ENCODE results near the gene MAFG. TPM values are rescaled to one million over a fixed set of nuclear protein-coding genes. Genes with fewer than 3 reads are reported as not detected.

Gene MAFG
- total RNA-seq, 2 experiments from 2014 or later: 13.5 to 14.8 TPM

Other genes starting within 250 kb of the MAFG start
- gene ARL16, start 243.9 kb downstream of the MAFG start, total RNA-seq: 10 to 100 TPM; 13.8 to 14.1 TPM
- 100 to 1,000 TPM in 1 of 2 experiments, 10 to 100 TPM in 1; 87.1 to 109 TPM for gene HGS, start 243.7 kb downstream of the MAFG start, total RNA-seq
- gene MRPL12, start 224.4 kb downstream of the MAFG start, total RNA-seq: 100 to 1,000 TPM in 1 of 2 experiments, 10 to 100 TPM in 1; 97.7 to 102 TPM
- gene SLC25A10, start 215.5 kb downstream of the MAFG start, total RNA-seq: 10 to 100 TPM; 16.9 to 18.0 TPM
- gene GCGR, start 123.6 kb downstream of the MAFG start, total RNA-seq: not detected
- gene MCRIP1, start 94.4 kb downstream of the MAFG start, total RNA-seq: 10 to 100 TPM; 53.7 to 55.6 TPM
- gene PPP1R27, start 92.7 kb downstream of the MAFG start, total RNA-seq: not detected
- gene P4HB, start 67.2 kb downstream of the MAFG start, total RNA-seq: 100 to 1,000 TPM; 273 to 276 TPM
- gene ARHGDIA, start 56.4 kb downstream of the MAFG start, total RNA-seq: 100 to 1,000 TPM; 355 to 389 TPM
- 100 to 1,000 TPM; 213 to 217 TPM for gene ALYREF, start 36.1 kb downstream of the MAFG start, total RNA-seq
- 100 to 1,000 TPM; 171 to 182 TPM for gene ANAPC11, start 36.0 kb downstream of the MAFG start, total RNA-seq
- gene NPB, start 25.5 kb downstream of the MAFG start, total RNA-seq: under 1 TPM; 0.12 to 0.19 TPM
- 10 to 100 TPM; 15.9 to 16.6 TPM for gene PCYT2, start 16.3 kb downstream of the MAFG start, total RNA-seq
- 10 to 100 TPM; 18.8 to 22.1 TPM for gene SIRT7, start 9.6 kb downstream of the MAFG start, total RNA-seq
- 100 to 1,000 TPM; 121 to 130 TPM for gene PYCR1, start 9.6 kb upstream of the MAFG start, total RNA-seq
- not detected for gene MYADML2, start 19.5 kb upstream of the MAFG start, total RNA-seq
- gene NOTUM, start 33.5 kb upstream of the MAFG start, total RNA-seq: under 1 TPM; 0.35 to 0.38 TPM
- gene ASPSCR1, start 49.9 kb upstream of the MAFG start, total RNA-seq: 10 to 100 TPM; 33.6 to 34.8 TPM
- 10 to 100 TPM; 55.8 to 57.8 TPM for gene CENPX, start 95.1 kb upstream of the MAFG start, total RNA-seq
- gene LRRC45, start 95.6 kb upstream of the MAFG start, total RNA-seq: 10 to 100 TPM; 12.0 to 12.5 TPM
- 1 to 10 TPM; 4.5 to 4.8 TPM for gene RAC3, start 103.9 kb upstream of the MAFG start, total RNA-seq
- gene DCXR, start 110.0 kb upstream of the MAFG start, total RNA-seq: 100 to 1,000 TPM; 139 to 146 TPM
- 10 to 100 TPM; 17.6 to 18.0 TPM for gene RFNG, start 124.1 kb upstream of the MAFG start, total RNA-seq
- gene GPS1, start 124.2 kb upstream of the MAFG start, total RNA-seq: 10 to 100 TPM; 91.0 to 91.3 TPM
- 100 to 1,000 TPM; 132 to 133 TPM for gene DUS1L, start 138.1 kb upstream of the MAFG start, total RNA-seq
- gene FASN, start 170.5 kb upstream of the MAFG start, total RNA-seq: 100 to 1,000 TPM; 183 to 195 TPM

All from activated naive CD4-positive, alpha-beta T cell treated with anti-CD3 and anti-CD28 coated beads for 36 hours (primary cell).